ENCODE results near the gene HERC4.

- no peak for TF ChIP-seq EZH2 (IDR thresholded peaks at IDR 0.05)
- no peak for TF ChIP-seq POLR2A (IDR thresholded peaks at IDR 0.05; ENCODE audit: borderline replicate concordance, extremely low read depth, insufficient read depth, insufficient read length)
- TF ChIP-seq CTCF (IDR thresholded peaks at IDR 0.05 in 2 of 3, conservative IDR thresholded peaks at IDR 0.05 in 1 of 3; ENCODE audit: borderline replicate concordance in 1 of 3, insufficient read depth in 1 of 3, low read depth in 2 of 3, low read length in 2 of 3), result no peak
- TF ChIP-seq SRF (IDR thresholded peaks at IDR 0.05; ENCODE audit: low read depth), result no peak
- no peak for TF ChIP-seq POLR2AphosphoS5 (IDR thresholded peaks at IDR 0.05; ENCODE audit: low read depth, low read length)
- TF ChIP-seq RAD21 (IDR thresholded peaks at IDR 0.05; ENCODE audit: low read depth), result no peak
- no peak for TF ChIP-seq REST (IDR thresholded peaks at IDR 0.05; ENCODE audit: low read depth)
- no peak for TF ChIP-seq MAX (IDR thresholded peaks at IDR 0.05)
- TF ChIP-seq ZNF274 (IDR thresholded peaks at IDR 0.05; ENCODE audit: low read depth, low read length), result no peak
- TF ChIP-seq YY1 (IDR thresholded peaks at IDR 0.05; ENCODE audit: extremely low read depth, insufficient replicate concordance, low read depth, low read length), result no peak
- TF ChIP-seq CBX3 (IDR thresholded peaks at IDR 0.05; ENCODE audit: low read depth), result no peak
- no peak for TF ChIP-seq CEBPB (IDR thresholded peaks at IDR 0.05; ENCODE audit: low read depth)
- TF ChIP-seq FOSL1 (IDR thresholded peaks at IDR 0.05; ENCODE audit: low read depth), result no peak
- no peak for TF ChIP-seq ZBTB33 (IDR thresholded peaks at IDR 0.05; ENCODE audit: extremely low read depth, insufficient replicate concordance, low read length)
Measured at GRCh38 chr10:68081916-68082315, 6.8 kb upstream of the HERC4 start.
